GM19023 (cell line): ENCODE results near the gene LDLRAD4.

Source experiments
- ATAC-seq: cut with Tn5 transposase; IDR thresholded peaks from one replicate; pipeline ENCODE4 v1.9.1; 2021; ENCODE audit warnings: mild to moderate bottlenecking, moderate library complexity; ENCODE audit not compliant: unreplicated experiment

Gene LDLRAD4

DNA sequence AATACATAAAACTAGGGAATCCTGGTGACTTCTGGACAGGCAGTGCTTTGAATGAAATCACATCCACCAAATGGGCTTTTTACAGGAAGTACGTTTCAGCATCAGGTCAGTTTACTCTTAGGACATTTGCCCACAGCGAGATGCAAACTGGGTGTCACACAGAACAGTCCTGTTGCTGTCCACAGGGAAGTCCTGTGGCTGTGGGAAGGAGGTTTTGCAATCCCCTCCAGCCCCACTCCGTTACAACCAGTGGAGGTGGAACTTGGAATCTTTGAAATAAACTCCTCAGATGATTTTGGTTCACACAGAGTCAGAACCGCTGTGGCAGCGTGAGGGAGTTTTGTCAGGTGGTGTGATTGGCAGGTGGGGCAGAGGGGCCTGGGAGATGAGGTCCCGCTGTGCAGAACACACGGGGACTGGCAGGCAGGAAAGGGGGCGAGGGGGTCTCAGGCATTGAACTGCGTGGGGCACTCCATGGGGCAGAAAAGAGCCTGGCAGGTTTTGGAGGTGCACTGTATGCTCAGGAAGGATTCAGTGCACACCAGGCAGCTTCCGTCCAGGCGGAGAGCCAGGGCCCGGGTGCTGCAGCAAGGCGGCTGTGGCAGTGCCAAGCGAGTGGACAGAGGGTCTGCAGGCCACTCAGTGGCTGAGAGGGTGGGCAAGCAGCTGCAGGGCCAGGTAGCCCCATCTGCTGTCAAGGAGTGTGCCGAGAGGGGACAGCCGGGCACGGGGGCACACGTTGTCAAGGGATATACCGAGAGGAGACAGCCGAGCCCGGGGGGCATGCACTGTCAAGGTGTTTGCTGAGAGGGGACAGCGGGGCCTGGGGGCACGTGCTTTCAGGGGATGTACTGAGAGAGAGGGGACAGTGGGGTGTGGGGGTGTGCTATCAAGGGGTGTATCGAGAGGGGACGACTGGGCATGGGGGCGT, 148.7 kb downstream of the LDLRAD4 start:
- ATAC-seq, result no peak

GRCh38 chr18:13368080-13368813, 149.7 kb downstream of the LDLRAD4 start:
- no peak for ATAC-seq

GRCh38 chr18:13369353-13369752, 150.8 kb downstream of the LDLRAD4 start:
- ATAC-seq, result no peak

- no peak for ATAC-seq
These were observed 151.4 kb downstream of the LDLRAD4 start for GRCh38 chr18:13369756-13370510.

- ATAC-seq, result no peak
These were observed 152.6 kb downstream of the LDLRAD4 start for GRCh38 chr18:13370995-13371625.

GRCh38 chr18:13371689-13372418, 153.3 kb downstream of the LDLRAD4 start:
- ATAC-seq, result no peak

DNA sequence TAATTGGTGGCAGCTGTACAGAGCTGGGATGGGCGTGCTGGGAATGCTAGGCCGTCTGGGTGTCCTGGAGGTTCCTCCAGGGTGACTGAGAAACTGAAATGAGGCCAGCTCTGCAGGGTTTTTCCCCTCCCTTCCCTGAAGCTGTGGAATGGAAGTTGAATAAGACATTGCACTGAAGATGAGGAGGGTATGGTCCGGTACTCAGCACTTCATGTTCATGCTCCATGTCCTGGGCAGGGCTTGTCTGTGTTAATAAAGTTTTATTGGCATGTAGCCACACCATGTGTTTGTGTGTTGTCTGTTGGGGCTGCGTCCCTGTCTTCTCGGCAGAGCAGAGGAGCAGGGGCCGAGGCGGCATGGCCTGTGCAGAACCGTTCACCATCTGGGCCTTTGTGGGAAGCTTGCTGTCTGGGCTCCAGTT, 154.0 kb downstream of the LDLRAD4 start:
- ATAC-seq, result no peak

DNA sequence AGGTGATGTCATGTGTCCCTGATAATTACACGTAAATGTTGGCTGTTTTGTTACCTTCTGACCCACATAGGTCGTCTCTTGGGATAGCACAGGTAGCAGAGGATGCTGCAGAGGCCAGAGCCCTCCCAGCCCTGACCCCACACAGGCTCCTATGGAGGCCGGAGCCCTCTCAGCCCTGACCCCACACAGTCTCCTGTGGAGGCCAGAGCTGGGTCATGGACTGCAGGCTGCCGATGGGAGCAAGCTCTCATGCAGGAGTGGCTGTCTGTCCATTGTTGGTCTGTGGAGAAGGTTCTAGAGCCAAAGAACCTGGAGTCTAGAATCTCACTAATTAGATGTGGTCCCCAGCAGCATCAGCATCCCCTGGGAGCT, 155.5 kb downstream of the LDLRAD4 start:
- ATAC-seq, result no peak

GRCh38 chr18:13374468-13375301, 156.1 kb downstream of the LDLRAD4 start:
- ATAC-seq, result no peak

DNA sequence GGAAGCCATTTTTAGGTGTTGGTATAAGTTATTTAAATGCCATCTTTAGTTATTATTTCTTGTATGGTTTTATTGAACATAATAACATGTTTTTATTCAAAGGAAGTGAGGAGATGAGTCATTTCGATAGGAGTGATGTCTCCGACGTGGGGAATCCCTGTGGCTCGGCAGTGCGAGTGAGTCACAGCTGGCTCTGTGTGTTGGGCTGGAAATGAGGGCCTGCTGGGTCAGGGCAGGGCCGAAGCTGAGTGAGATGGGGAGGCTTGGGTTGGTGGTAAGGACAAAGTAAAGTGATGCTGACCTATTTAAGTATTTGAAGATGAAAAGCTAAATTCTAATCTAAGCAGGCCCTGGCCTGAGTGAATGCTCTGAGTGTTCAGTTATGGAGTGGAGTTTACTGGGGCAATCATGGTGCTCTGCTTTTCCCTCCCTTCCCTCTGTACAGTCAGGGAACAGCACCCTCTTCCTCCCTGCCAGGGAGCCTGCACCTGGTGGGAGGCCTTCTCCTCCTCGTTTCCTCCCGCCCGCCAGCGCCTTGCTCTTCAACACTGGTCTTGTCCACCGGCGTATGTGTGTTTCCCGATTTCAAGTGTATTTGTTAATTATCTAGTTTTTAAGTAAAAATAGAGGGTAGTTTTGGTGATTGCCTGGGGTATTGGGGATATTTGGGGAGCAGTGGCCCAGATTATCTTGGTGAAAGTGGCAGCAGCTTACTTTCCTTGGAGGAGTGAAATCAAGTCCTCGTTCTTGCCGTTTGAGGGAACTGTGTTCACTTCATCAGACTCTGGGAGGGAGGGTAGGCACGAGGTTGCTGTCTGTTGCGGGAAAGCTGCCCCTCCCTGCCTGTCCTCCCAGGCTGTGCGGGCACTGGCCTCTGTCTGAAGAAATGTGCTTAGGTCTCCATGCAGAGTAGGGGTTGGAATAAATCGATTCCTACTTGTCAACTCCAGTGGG, 157.0 kb downstream of the LDLRAD4 start:
- peak; percentile 91 for ATAC-seq

- no peak for ATAC-seq
These were observed 157.8 kb downstream of the LDLRAD4 start for GRCh38 chr18:13376298-13376840.

- ATAC-seq, result no peak
These were observed 158.3 kb downstream of the LDLRAD4 start for GRCh38 chr18:13376841-13377351.

DNA sequence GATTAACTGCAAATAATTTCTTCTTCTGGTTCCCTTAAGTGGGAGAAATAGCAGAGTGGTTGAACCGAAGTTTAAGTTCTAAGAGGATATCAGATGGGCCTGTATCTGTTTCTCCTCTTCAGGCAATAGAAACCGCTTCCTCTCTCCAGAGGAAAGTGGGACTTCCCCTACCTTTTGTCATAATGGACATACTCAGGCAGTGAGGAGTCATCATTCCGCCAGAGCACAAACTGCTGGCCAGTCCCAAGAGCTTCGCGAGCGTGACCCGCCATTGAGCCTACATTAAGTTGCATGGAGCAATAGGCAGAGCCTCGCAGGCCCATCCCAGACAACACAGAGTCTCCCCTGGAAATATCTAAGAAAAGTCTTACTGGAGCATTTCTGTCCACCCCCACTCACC, 158.9 kb downstream of the LDLRAD4 start:
- no peak for ATAC-seq

- no peak for ATAC-seq
These were observed 159.6 kb downstream of the LDLRAD4 start for GRCh38 chr18:13378150-13378549.

DNA sequence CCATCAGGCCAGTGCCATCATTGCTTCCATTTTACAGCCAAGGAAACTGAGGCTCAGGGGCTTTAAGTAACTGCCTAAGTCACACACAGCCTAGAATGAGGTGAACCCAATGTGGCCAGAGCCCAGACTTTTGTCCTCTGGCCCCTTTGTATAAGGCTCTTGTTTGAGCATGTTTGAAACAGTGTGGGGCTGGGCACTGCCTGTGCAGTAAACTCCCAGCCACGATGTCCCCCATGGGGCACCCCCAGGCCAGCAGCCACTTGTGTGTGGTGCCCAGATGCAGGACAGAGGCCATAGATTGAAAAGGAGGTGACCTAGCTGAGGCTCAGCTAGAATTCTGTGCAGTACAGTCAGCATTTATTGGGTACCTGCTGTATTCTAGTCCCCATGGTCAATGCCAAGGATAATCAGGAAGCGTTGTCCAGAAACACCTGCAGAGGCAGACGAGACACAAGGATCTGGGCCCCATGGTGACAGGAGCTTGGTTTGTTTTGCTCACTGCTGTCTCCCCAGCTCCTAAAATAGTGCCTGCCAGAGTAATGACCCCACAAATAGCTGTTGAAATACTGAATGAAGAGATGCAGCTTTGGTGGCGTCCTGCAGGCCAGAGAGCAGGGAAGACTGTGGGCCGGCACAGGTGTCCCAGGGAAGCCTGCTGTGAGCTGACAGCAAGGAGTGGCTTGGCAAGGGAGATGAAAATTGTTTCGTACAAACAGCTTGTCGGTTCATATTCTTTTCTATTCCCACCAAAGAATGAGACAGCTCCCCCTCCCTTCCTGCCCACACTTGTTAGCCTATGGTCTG, 160.7 kb downstream of the LDLRAD4 start:
- ATAC-seq, result no peak

- no peak for ATAC-seq
These were observed 161.6 kb downstream of the LDLRAD4 start for GRCh38 chr18:13379930-13380690.
